ENCODE results near the gene GRIK3.

GRCh38 chr1:36793452-36793851 is 240.9 kb downstream of the GRIK3 start:
- TF ChIP-seq CTCF (conservative IDR thresholded peaks at IDR 0.05) (no peak), ZFX (IDR thresholded peaks at IDR 0.05) (no peak)
